ENCODE measurements around the gene TMEM234.

- no peak for TF ChIP-seq SUZ12 (IDR thresholded peaks at IDR 0.05)
- TF ChIP-seq PKNOX1 (IDR thresholded peaks at IDR 0.05) = no peak
- TF ChIP-seq HDGF (IDR thresholded peaks at IDR 0.05; ENCODE audit: borderline replicate concordance) = no peak
Observed at GRCh38 chr1:32178380-32179192, 43.6 kb downstream of the TMEM234 start.
